ENCODE measurements around the gene RERE. TPM values are rescaled to one million over a fixed set of nuclear protein-coding genes. Genes with fewer than 3 reads are reported as not detected.

Gene RERE
- total RNA-seq, 4 donors from 2014 or later, result 118 to 244 (median 131) TPM

DNA sequence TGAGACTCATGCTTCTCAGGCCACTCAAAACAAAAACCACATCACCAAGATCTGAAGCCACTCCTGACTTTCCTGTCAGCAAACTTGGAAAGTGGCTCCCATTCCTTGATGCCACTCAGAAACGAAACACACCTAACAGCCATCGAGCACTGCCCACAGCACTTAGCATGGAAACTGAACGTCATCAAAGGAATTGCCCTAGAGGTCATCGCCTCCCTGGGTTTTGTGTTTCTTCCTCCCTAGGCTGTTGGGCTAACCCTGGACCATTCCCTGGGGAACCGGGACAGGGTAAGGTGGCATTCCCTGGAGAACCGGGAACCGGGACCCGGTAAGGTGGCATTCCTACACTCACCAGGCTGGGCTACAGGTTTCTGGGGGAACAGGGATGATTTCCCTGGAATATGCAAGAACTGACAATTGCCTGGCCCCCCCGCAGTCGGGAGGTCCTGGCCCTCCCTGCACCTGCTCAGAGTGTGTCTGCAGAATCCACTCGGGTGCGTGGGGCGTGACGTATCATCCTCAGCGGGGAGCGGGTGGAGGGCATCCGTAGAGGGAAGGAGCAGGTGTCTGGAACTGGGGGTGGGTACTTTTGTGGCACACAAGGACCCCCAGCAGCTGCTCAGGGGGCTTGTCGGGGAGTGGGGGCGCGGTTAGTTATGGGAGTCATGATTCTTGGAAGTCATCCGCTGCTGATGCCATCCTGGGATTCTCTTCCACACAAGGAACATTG lies 469.2 kb downstream of the RERE start:
- no peak for DNase-seq
- Histone ChIP-seq H3K4me1 (peaks cover 0 to 21% of the 10 kb centered on the region in 2 donors), H3K27me3 (no peaks in the 10 kb centered on the region), H3K9me3 (no peaks in the 10 kb centered on the region), H3K36me3 (peaks cover 0 to 5% of the 10 kb centered on the region in 2 donors), H3K27ac (no peak overlapping the region), H3K4me3 (replicated peaks in 1 of 3) (no peak overlapping the region)
- no peak for TF ChIP-seq POLR2A (IDR thresholded peaks at IDR 0.05)
- TF ChIP-seq, protein P1, sequence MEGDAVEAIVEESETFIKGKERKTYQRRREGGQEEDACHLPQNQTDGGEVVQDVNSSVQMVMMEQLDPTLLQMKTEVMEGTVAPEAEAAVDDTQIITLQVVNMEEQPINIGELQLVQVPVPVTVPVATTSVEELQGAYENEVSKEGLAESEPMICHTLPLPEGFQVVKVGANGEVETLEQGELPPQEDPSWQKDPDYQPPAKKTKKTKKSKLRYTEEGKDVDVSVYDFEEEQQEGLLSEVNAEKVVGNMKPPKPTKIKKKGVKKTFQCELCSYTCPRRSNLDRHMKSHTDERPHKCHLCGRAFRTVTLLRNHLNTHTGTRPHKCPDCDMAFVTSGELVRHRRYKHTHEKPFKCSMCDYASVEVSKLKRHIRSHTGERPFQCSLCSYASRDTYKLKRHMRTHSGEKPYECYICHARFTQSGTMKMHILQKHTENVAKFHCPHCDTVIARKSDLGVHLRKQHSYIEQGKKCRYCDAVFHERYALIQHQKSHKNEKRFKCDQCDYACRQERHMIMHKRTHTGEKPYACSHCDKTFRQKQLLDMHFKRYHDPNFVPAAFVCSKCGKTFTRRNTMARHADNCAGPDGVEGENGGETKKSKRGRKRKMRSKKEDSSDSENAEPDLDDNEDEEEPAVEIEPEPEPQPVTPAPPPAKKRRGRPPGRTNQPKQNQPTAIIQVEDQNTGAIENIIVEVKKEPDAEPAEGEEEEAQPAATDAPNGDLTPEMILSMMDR (IDR thresholded peaks at IDR 0.05), result no peak
- 76 to 78% methylated on average over 19 of the region's 21 CpGs for WGBS, 2 donors
- intact Hi-C loops (cut with DNase I), result no loop called here

DNA sequence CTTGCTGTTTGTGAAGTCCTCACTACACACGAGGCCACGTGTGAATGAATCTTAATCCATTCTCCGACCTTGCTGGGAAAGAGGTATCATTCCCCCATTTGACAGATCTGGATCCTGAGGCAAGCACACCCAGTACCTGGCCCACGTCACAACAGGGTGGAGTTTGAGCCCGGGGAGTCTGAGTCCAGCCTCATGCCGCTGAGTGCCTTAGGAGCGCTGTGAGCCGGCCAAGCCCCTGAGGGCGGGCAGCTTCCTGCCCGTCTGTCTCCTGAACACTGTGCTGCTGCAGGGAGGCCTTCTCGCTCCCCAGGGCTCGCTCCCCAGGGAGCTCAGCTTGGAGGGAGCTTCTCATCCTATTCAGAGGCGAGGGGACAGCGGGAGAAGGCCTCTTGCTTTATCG lies 469.8 kb downstream of the RERE start:
- no peaks in the 10 kb centered on the region for H3K9me3 ChIP-seq
- no peaks in the 10 kb centered on the region for H3K27me3 ChIP-seq
- peaks cover 0 to 5% of the 10 kb centered on the region in 2 donors for H3K36me3 ChIP-seq
- no peak for DNase-seq
- no peak overlapping the region for H3K4me3 ChIP-seq (replicated peaks in 1 of 3)
- H3K27ac ChIP-seq, result no peak overlapping the region
- 68 to 74% methylated on average over 10 to 13 of the region's 15 CpGs for WGBS, 2 donors
- intact Hi-C loops (cut with DNase I), result no loop called here
- H3K4me1 ChIP-seq, result peaks cover 0 to 21% of the 10 kb centered on the region in 2 donors
- TF ChIP-seq, protein P1 (IDR thresholded peaks at IDR 0.05), result no peak
- TF ChIP-seq POLR2A (IDR thresholded peaks at IDR 0.05), result no peak

DNA sequence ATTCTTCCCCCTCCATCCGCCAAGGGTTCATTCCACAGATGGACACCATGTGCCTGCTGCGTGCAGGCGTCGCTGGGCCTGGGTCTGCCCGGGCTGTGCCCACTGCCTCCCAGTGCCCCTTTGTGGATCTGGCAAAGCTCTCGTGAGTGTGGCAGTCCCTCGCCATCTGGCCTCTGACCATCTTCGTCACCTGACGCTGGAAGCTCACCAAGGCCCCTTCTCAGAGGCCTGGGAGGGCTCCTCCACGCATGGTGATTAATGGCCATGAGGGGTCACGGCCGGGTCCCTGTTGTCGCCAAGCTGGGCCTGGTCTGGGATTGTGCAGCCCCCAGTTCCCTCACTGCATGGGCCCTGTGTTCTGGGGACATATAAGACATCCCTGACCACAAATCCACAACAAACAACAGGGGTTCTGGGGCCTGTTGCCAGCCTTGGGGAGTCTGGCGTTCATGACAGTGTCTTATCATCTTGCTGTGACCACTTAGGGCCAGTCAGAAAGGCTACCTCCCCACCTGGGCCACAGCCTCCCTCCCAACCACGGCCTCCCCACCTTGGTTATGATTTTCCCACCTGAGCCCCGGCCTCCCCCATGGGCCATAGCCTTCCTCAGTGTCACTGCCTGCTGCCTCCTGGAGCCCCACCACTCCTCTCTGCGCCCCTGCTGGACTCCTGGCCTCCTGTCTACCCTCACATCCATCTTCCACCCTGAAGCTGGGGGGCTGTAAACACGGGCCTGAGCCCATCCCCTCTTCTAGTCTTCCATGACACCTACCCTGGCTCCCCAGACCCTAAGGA lies 471.6 kb downstream of the RERE start:
- no peaks in the 10 kb centered on the region for H3K27me3 ChIP-seq
- H3K36me3 ChIP-seq, result no peaks in the 10 kb centered on the region
- peaks cover 0 to 13% of the 10 kb centered on the region in 2 donors for H3K4me1 ChIP-seq
- no peak overlapping the region for H3K4me3 ChIP-seq (replicated peaks in 1 of 3)
- TF ChIP-seq, protein P1 (IDR thresholded peaks at IDR 0.05), result no peak
- no peak for TF ChIP-seq POLR2A (IDR thresholded peaks at IDR 0.05)
- H3K27ac ChIP-seq, result no peak overlapping the region
- no peaks in the 10 kb centered on the region for H3K9me3 ChIP-seq
- no peak for DNase-seq
- intact Hi-C loops (cut with DNase I), result no loop called here
- 86 to 95% methylated on average over 6 to 11 of the region's 18 CpGs for WGBS, 2 donors

DNA sequence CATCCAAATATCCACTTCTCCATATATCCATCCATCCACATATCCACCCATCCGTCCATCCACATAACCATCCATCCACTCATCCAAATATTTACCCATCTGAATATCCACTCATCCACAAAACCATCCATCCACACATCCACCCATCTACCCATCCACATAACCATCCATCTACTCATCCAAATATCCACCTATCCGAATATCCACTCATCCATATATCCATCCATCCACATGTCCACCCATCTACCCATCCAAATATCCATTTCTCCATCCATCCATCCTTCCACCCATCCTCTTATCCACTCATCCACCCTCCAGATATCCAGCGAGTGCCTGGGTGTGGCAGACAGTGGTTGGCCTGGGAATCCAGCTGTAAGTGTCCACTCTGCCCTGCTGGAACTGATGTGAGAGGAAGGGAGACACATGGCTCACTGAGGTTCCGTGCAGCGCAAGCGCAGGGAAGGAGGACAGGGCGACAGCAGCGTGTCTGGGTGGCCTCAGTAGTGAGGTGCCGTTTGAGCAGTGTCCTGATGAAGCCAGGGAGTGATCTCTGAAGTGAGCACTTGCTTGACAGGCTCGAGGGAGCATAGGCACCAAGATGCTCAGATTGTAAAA lies 472.4 kb downstream of the RERE start:
- no peak for DNase-seq
- no peaks in the 10 kb centered on the region for H3K9me3 ChIP-seq
- 86 to 95% methylated on average over 9 to 10 of the region's 10 CpGs for WGBS, 2 donors
- H3K27me3 ChIP-seq, result no peaks in the 10 kb centered on the region
- intact Hi-C loops (cut with DNase I), result no loop called here
- no peak overlapping the region for H3K27ac ChIP-seq
- TF ChIP-seq, protein P1 (IDR thresholded peaks at IDR 0.05), result no peak
- no peak for TF ChIP-seq POLR2A (IDR thresholded peaks at IDR 0.05)
- no peaks in the 10 kb centered on the region for H3K36me3 ChIP-seq
- H3K4me1 ChIP-seq, result peaks cover 0 to 9% of the 10 kb centered on the region in 2 donors
- no peak overlapping the region for H3K4me3 ChIP-seq (replicated peaks in 1 of 3)

All from thyroid gland (tissue), 4 donors.